Liver (tissue), 9 donors: Measurements from ENCODE around the gene PHLDA2. TPM values are rescaled to one million over a fixed set of nuclear protein-coding genes. Genes with fewer than 3 reads are reported as not detected.

Experiments
- DNase-seq: peaks from one replicate; pipeline ENCODE4 v3.0.0-alpha.2; 2017; ENCODE audit warnings: low spot score
- H3K27ac ChIP-seq, 2 donors: one replicate each; pipeline ENCODE4 v1.7.0; 2013; ENCODE audit warnings: inconsistent platforms in 2 of 2, low read length in 2 of 2, control low read depth in 1 of 2, low read depth in 1 of 2, mild to moderate bottlenecking in 1 of 2
- H3K27me3 ChIP-seq, 4 donors: one replicate each; pipeline versions ENCODE4 v1.6.1 to v1.7.0; 2013; ENCODE audit warnings: low read length in 3 of 4, inconsistent platforms in 1 of 4, mild to moderate bottlenecking in 1 of 4, moderate library complexity in 1 of 4; ENCODE audit not compliant: control insufficient read depth in 4 of 4, insufficient read depth in 4 of 4
- H3K36me3 ChIP-seq, 4 donors: one replicate each; pipeline versions ENCODE4 v1.6.1 to v1.7.0; 2013; ENCODE audit warnings: low read length in 3 of 4, mild to moderate bottlenecking in 3 of 4, low read depth in 1 of 4, moderate library complexity in 1 of 4; ENCODE audit not compliant: control insufficient read depth in 4 of 4, insufficient read depth in 3 of 4
- H3K4me1 ChIP-seq, 4 donors: one replicate each; pipeline versions ENCODE4 v1.6.1 to v1.7.0; 2013; ENCODE audit warnings: low read length in 3 of 4, mild to moderate bottlenecking in 3 of 4, moderate library complexity in 1 of 4; ENCODE audit not compliant: control insufficient read depth in 4 of 4, insufficient read depth in 4 of 4
- H3K4me3 ChIP-seq, 3 donors: one replicate each; pipeline versions ENCODE4 v1.6.1 to v1.7.0; 2013; ENCODE audit warnings: low read length in 3 of 3, control low read depth in 1 of 3, low read depth in 1 of 3, mild to moderate bottlenecking in 1 of 3
- H3K9ac ChIP-seq, 2 donors: one replicate each; pipeline ENCODE4 v1.7.0; 2013; ENCODE audit warnings: low read length in 2 of 2, mild to moderate bottlenecking in 2 of 2, moderate library complexity in 2 of 2, control low read depth in 1 of 2, low read depth in 1 of 2
- H3K9me3 ChIP-seq, 4 donors: one replicate each; pipeline versions ENCODE4 v1.6.1 to v1.7.0; 2013; ENCODE audit warnings: low read length in 3 of 4; ENCODE audit not compliant: control insufficient read depth in 4 of 4
- ATF3 ChIP-seq: IDR thresholded peaks from 2 replicates; pipeline ENCODE4 v1.6.1; 2016; ENCODE audit warnings: antibody characterized with exemption
- CTCF ChIP-seq: fragments of 150-350 bp; IDR thresholded peaks from 2 replicates; pipeline ENCODE4 v1.5.1; 2017; ENCODE audit warnings: improper control_type of control experiment, low read depth, low read length; ENCODE audit not compliant: missing input control
- EGR1 ChIP-seq, 2 donors: IDR thresholded peaks; 2 replicates each; pipeline ENCODE4 v1.6.1; 2016 to 2018; ENCODE audit warnings: antibody characterized with exemption in 2 of 2, low read depth in 2 of 2
- FOXA1 ChIP-seq: IDR thresholded peaks from 2 replicates; pipeline ENCODE4 v1.6.1; 2016; ENCODE audit warnings: antibody characterized with exemption
- FOXA2 ChIP-seq: IDR thresholded peaks from 2 replicates; pipeline ENCODE4 v1.6.1; 2016; ENCODE audit warnings: antibody characterized with exemption
- GABPA ChIP-seq, 2 donors: IDR thresholded peaks in 1 of 2; conservative IDR thresholded peaks in 1 of 2; 2 replicates each; pipeline ENCODE4 v1.6.1; 2016; ENCODE audit warnings: antibody characterized with exemption in 2 of 2, mild to moderate bottlenecking in 1 of 2, moderate library complexity in 1 of 2
- HNF4A ChIP-seq, 2 donors: conservative IDR thresholded peaks; 2 replicates each; pipeline ENCODE4 v1.6.1; 2016; ENCODE audit warnings: antibody characterized with exemption in 2 of 2, mild to moderate bottlenecking in 2 of 2
- HNF4G ChIP-seq: IDR thresholded peaks from 2 replicates; pipeline ENCODE4 v1.6.1; 2016; ENCODE audit warnings: antibody characterized with exemption
- JUND ChIP-seq, 2 donors: IDR thresholded peaks; 2 replicates each; pipeline ENCODE4 v1.6.1; 2016; ENCODE audit warnings: antibody characterized with exemption in 2 of 2
- MAX ChIP-seq: IDR thresholded peaks from 2 replicates; pipeline ENCODE4 v1.6.1; 2016; ENCODE audit warnings: antibody characterized with exemption
- NR2F2 ChIP-seq: IDR thresholded peaks from 2 replicates; pipeline ENCODE4 v1.6.1; 2016; ENCODE audit warnings: antibody characterized with exemption
- RAD21 ChIP-seq, 2 donors: IDR thresholded peaks; 2 replicates each; pipeline ENCODE4 v1.6.1; 2016; ENCODE audit warnings: antibody characterized with exemption in 2 of 2, mild to moderate bottlenecking in 2 of 2
- REST ChIP-seq: IDR thresholded peaks from 2 replicates; pipeline ENCODE4 v1.6.1; 2016; ENCODE audit warnings: antibody characterized with exemption, mild to moderate bottlenecking
- RXRA ChIP-seq, 2 donors: IDR thresholded peaks; 2 replicates each; pipeline ENCODE4 v1.6.1; 2017 to 2018; ENCODE audit warnings: antibody characterized with exemption in 2 of 2, mild to moderate bottlenecking in 1 of 2
- SP1 ChIP-seq: IDR thresholded peaks from 2 replicates; pipeline ENCODE4 v1.6.1; 2018; ENCODE audit warnings: antibody characterized with exemption, mild to moderate bottlenecking
- TAF1 ChIP-seq: conservative IDR thresholded peaks from 2 replicates; pipeline ENCODE4 v1.6.1; 2016; ENCODE audit warnings: antibody characterized with exemption, mild to moderate bottlenecking
- YY1 ChIP-seq: IDR thresholded peaks from 2 replicates; pipeline ENCODE4 v1.6.1; 2016; ENCODE audit warnings: antibody characterized with exemption, mild to moderate bottlenecking
- ZBTB33 ChIP-seq: IDR thresholded peaks from 2 replicates; pipeline ENCODE4 v1.6.1; 2016; ENCODE audit warnings: antibody characterized with exemption
- WGBS: extraction: QIAGEN DNeasy Blood & Tissue Kit; methylation state at CpG from one replicate; pipeline ENCODE4 v1.1.7; 2013; 5-methylcytosine and 5-hydroxymethylcytosine counted together
- polyA plus RNA-seq, 2 donors: library from polyadenylated mRNA; stranded (reverse) in 1 of 2; unstranded in 1 of 2; fragments of 200-250 nt in 1 of 2; fragments of >200 nt in 1 of 2; fragmentation: Nextera tagmentation in 1 of 2; extraction: Ambion mirVana in 1 of 2; gene quantifications; one replicate each; pipeline versions ENCODE4 v1.2.1 to v1.2.3, GENCODE V29; 2013 to 2015
- total RNA-seq, 2 donors: library from RNA; depleted of rRNA; stranded (reverse); fragments of >200 nt; gene quantifications; one replicate each; pipeline ENCODE4 v1.2.3, GENCODE V29; 2014
- donor health status: healthy.
- donor health status: healthy.
- donor health status: healthy.
- donor health status: healthy.
- donor health status: healthy.

Gene PHLDA2
- total and polyA plus RNA-seq, 4 donors: 0.23 to 1.4 (median 0.99) TPM; not detected in 1

GRCh38 chr11:2960139-2960538 lies 30.9 kb upstream of the PHLDA2 start (continued):
- TF ChIP-seq CTCF: no peak

- no peaks in the 10 kb centered on the region for H3K4me1 ChIP-seq
- H3K9me3 ChIP-seq: no peaks in the 10 kb centered on the region
- H3K27ac ChIP-seq: no peak overlapping the region
- 79% methylated on average over 3 of the region's 3 CpGs for WGBS
- no peak overlapping the region for H3K9ac ChIP-seq
- H3K27me3 ChIP-seq: no peaks in the 10 kb centered on the region
- H3K36me3 ChIP-seq: peaks cover 8 to 76% (median 67%) of the 10 kb centered on the region in 4 donors
- TF ChIP-seq HNF4G (no peak), HNF4A (conservative IDR thresholded peaks at IDR 0.05) (no peak), REST (no peak), JUND (IDR thresholded peaks at IDR 0.05) (no peak), ZBTB33 (no peak), MAX (no peak), RXRA (IDR thresholded peaks at IDR 0.05) (no peak), TAF1 (no peak), FOXA1 (no peak), RAD21 (IDR thresholded peaks at IDR 0.05) (no peak), NR2F2 (no peak), ATF3 (no peak), YY1 (no peak), EGR1 (IDR thresholded peaks at IDR 0.05; ENCODE audit: low read depth in 2 of 2) (no peak), GABPA (IDR thresholded peaks at IDR 0.05 in 1 of 2, conservative IDR thresholded peaks at IDR 0.05 in 1 of 2) (no peak), CTCF (no peak), FOXA2 (no peak), SP1 (no peak)
- DNase-seq: no peak
- no peak overlapping the region for H3K4me3 ChIP-seq
These were observed 29.0 kb upstream of the PHLDA2 start for GRCh38 chr11:2958251-2958650.
